ENCODE data around the gene PHF3. TPM values are rescaled to one million over a fixed set of nuclear protein-coding genes. Genes with fewer than 3 reads are reported as not detected.
A peak's percentile ranks its signal among the peaks of the same experiment; 100 is the strongest.

PHF3 gene
- polyA plus RNA-seq, 4 donors, result 55.0 to 69.6 (median 60.6) TPM

GRCh38 chr6:63640062-63640461, 4.5 kb downstream of the PHF3 start:
- DNase-seq (ENCODE audit: low read depth in 4 of 4, low spot score in 3 of 4), result no peak

- DNase-seq (ENCODE audit: low read depth in 4 of 4, low spot score in 3 of 4), result no peak
Measured at GRCh38 chr6:63643862-63644261, 8.3 kb downstream of the PHF3 start.

GRCh38 chr6:63644668-63645326, 9.2 kb downstream of the PHF3 start:
- DNase-seq (ENCODE audit: low read depth in 4 of 4, low spot score in 3 of 4), result no peak

GRCh38 chr6:63649269-63649668, 13.7 kb downstream of the PHF3 start:
- no peak for DNase-seq (ENCODE audit: low read depth in 4 of 4, low spot score in 3 of 4)

GRCh38 chr6:63649847-63650265, 14.3 kb downstream of the PHF3 start:
- DNase-seq (ENCODE audit: low read depth in 4 of 4, low spot score in 3 of 4), result no peak

GRCh38 chr6:63652980-63653379, 17.4 kb downstream of the PHF3 start:
- DNase-seq (ENCODE audit: low read depth in 4 of 4, low spot score in 3 of 4), result no peak

- DNase-seq (ENCODE audit: low read depth in 4 of 4, low spot score in 3 of 4), result no peak
Measured at GRCh38 chr6:63660757-63661156, 25.2 kb downstream of the PHF3 start.

GRCh38 chr6:63661769-63662168, 26.2 kb downstream of the PHF3 start:
- DNase-seq (ENCODE audit: low read depth in 4 of 4, low spot score in 3 of 4), result no peak

- DNase-seq (ENCODE audit: low read depth in 4 of 4, low spot score in 3 of 4), result no peak
Measured at GRCh38 chr6:63663147-63663955, 27.7 kb downstream of the PHF3 start.

- DNase-seq (ENCODE audit: low read depth in 4 of 4, low spot score in 3 of 4), result no peak
Measured at GRCh38 chr6:63663956-63664281, 28.3 kb downstream of the PHF3 start.

GRCh38 chr6:63671098-63671754, 35.6 kb downstream of the PHF3 start:
- no peak for DNase-seq (ENCODE audit: low read depth in 4 of 4, low spot score in 3 of 4)

- no peak for DNase-seq (ENCODE audit: low read depth in 4 of 4, low spot score in 3 of 4)
Measured at GRCh38 chr6:63672582-63673129, 37.1 kb downstream of the PHF3 start.

- DNase-seq (ENCODE audit: low read depth in 4 of 4, low spot score in 3 of 4), result no peak
Measured at GRCh38 chr6:63673692-63674091, 38.1 kb downstream of the PHF3 start.

- DNase-seq (ENCODE audit: low read depth in 4 of 4, low spot score in 3 of 4), result no peak
Measured at GRCh38 chr6:63674635-63675034, 39.0 kb downstream of the PHF3 start.

GRCh38 chr6:63675138-63675537, 39.5 kb downstream of the PHF3 start:
- no peak for DNase-seq (ENCODE audit: low read depth in 4 of 4, low spot score in 3 of 4)

- no peak for DNase-seq (ENCODE audit: low read depth in 4 of 4, low spot score in 3 of 4)
Measured at GRCh38 chr6:63676412-63677114, 41.0 kb downstream of the PHF3 start.

GRCh38 chr6:63677282-63677681, 41.7 kb downstream of the PHF3 start:
- DNase-seq (ENCODE audit: low read depth in 4 of 4, low spot score in 3 of 4), result peak in 1 of 4 donors; percentile 3

GRCh38 chr6:63683071-63683603, 47.5 kb downstream of the PHF3 start:
- no peak for DNase-seq (ENCODE audit: low read depth in 4 of 4, low spot score in 3 of 4)

GRCh38 chr6:63685446-63686379, 50.1 kb downstream of the PHF3 start:
- no peak for DNase-seq (ENCODE audit: low read depth in 4 of 4, low spot score in 3 of 4)

GRCh38 chr6:63689421-63689820, 53.8 kb downstream of the PHF3 start:
- DNase-seq (ENCODE audit: low read depth in 4 of 4, low spot score in 3 of 4), result no peak
